Retinal pigment epithelial cell (primary cell): ENCODE results near the gene GPC3.

Experiments
- DNase-seq: peaks from one replicate; pipeline ENCODE4 v3.0.0-alpha.2; 2010; ENCODE audit warnings: low read depth
- H3K4me3 ChIP-seq: 2 replicates; pipeline ENCODE4 v1.5.1; 2011; ENCODE audit warnings: mild to moderate bottlenecking, low read length, control low read depth, moderate library complexity
- TF ChIP-seq, protein P1 (sequence below): conservative IDR thresholded peaks from 2 replicates; pipeline ENCODE4 v1.5.1; 2011; ENCODE audit warnings: low read depth, low read length, control low read depth, inconsistent platforms

GPC3 gene

DNA sequence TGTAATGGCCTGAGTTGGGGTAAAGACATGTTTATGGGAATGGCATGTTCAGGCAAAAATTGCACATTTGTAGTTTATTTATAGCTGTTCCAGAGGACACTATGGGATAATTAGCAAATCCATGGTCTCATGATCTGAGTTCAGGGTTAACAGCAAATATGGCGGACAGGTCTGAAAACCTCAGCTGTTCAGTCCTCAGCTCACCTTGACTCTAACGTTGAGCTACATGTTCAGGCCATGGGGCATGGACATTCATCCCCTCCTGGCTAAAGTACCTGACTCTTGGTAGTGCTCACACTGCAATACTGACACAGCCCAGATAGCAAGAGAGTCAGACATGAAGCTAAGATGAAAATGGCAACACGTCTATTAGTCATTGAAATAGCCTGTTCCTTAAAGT lies 408.5 kb downstream of the GPC3 start:
- no peak overlapping the region for H3K4me3 ChIP-seq
- TF ChIP-seq, protein P1, sequence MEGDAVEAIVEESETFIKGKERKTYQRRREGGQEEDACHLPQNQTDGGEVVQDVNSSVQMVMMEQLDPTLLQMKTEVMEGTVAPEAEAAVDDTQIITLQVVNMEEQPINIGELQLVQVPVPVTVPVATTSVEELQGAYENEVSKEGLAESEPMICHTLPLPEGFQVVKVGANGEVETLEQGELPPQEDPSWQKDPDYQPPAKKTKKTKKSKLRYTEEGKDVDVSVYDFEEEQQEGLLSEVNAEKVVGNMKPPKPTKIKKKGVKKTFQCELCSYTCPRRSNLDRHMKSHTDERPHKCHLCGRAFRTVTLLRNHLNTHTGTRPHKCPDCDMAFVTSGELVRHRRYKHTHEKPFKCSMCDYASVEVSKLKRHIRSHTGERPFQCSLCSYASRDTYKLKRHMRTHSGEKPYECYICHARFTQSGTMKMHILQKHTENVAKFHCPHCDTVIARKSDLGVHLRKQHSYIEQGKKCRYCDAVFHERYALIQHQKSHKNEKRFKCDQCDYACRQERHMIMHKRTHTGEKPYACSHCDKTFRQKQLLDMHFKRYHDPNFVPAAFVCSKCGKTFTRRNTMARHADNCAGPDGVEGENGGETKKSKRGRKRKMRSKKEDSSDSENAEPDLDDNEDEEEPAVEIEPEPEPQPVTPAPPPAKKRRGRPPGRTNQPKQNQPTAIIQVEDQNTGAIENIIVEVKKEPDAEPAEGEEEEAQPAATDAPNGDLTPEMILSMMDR = no peak
- no peak for DNase-seq

GRCh38 chrX:133575501-133576136 lies 409.8 kb downstream of the GPC3 start:
- TF ChIP-seq, protein P1 = no peak
- no peak for DNase-seq
- H3K4me3 ChIP-seq = no peak overlapping the region

DNA sequence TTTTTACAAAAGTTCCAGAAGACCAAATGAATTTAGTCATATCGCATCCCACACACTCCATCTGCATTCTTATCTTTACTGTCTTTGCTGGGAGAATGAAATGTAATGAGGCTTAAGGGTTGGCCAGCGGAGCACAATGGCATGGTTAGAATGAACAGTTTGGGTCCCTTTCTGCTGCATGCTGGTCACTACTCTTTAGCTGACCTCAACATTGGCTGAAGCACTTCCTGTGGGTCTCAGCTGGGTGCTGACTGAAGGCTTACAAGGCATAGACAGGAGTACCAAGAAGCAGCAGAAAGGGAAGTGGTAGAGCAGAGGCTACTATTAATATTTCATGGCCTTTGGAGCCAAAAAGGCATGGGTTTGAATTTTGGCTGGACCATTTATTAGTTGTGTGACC lies 410.7 kb downstream of the GPC3 start:
- no peak for DNase-seq

DNA sequence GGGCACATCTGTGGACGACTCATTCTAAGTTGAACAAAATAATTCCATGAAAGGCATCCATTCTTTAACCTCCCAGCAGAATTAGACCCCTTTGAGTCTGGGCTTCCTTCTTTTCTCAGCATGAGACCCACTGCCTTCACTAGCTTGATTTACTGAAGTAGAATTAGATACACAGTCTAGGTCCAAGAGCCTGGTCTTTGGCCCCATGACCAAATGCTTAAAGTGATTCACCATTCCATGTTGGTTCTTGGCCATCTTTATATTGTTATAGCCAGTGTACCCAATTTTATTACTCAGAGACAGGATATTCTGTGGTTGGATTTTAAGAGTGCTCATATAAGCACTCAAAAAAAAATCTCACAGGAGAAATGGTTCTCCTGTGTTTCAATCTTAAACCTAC lies 414.8 kb downstream of the GPC3 start:
- DNase-seq = no peak
- no peak overlapping the region for H3K4me3 ChIP-seq
- TF ChIP-seq, protein P1 = no peak

More for the DNA sequence above, 410.7 kb downstream of the GPC3 start:
- TF ChIP-seq, protein P1 = no peak
- no peak overlapping the region for H3K4me3 ChIP-seq

DNA sequence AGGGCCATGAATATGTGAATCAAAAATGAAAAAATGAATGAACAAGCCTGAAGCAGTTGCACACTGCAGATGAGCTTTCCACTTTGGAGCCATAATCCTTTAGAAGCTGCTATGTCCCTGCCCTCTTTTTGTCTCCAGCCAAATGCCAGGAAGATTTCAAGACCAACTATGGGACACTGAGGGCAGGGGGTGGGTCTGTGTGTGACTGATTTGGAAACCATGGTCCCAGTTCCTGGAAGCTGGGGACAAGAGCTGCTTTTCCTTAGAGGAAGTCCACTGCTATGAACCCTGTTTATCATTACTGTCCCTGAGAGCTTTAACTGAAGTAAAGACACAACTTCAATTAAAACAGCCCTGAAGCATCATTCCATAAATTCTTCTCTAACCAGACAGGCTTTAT lies 416.2 kb downstream of the GPC3 start:
- H3K4me3 ChIP-seq = no peak overlapping the region
- no peak for DNase-seq
- TF ChIP-seq, protein P1 = no peak

DNA sequence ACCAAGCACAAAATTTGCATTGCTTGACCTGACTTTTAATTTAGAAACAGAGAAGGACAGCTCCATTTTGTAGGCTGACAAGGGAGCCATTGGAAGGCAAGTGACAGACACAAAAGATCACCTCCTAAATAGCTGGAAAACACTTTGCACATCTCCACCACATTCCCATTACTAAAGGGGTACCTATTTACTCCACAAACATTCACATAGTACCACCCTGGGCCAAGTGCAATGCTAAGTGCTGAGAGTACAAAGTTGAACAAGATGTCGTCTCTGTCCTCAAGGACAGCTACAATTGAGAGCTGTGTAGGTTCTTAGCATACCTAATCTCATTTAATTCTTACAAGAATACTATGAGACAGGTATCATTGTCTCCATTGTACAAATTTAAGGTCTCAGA lies 417.3 kb downstream of the GPC3 start:
- DNase-seq = no peak
- TF ChIP-seq, protein P1 = no peak
- no peak overlapping the region for H3K4me3 ChIP-seq

GRCh38 chrX:133566876-133567275 lies 418.5 kb downstream of the GPC3 start:
- H3K4me3 ChIP-seq = no peak overlapping the region
- DNase-seq = no peak
- TF ChIP-seq, protein P1 = no peak
